Activated T-cell treated with anti-CD3 and anti-CD28 coated beads for 4 hours (primary cell): Measurements from ENCODE around the gene MYL10.

Experiments
- DNase-seq: peaks from one replicate; pipeline ENCODE4 v3.0.0-alpha.2; 2020

MYL10 gene

DNA sequence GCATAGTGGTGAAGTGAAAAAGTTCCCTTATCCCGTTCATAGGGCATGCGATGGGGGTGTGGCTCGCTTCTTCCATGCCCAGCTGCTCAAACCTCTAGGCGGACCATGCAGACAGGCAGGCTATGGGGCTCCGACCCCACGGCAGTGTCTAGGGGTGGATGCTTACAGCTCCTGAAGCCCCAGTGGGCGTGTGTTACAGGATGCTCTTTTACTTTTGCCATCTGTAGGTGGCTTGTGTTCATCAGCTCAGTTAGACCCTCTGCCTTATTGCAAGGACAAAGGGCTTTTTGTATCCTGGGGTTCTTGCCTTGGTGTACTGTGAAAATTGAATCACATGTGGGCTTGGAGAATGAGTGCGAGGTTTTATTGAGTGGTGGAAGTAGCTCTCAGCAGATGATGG, at the start of gene MYL10:
Gene MYL10 (minus strand): TSS at position 126 of the 400 bp plus-strand sequence. CDS start 178 bp downstream, outside the sequence.
- no peak for DNase-seq

DNA sequence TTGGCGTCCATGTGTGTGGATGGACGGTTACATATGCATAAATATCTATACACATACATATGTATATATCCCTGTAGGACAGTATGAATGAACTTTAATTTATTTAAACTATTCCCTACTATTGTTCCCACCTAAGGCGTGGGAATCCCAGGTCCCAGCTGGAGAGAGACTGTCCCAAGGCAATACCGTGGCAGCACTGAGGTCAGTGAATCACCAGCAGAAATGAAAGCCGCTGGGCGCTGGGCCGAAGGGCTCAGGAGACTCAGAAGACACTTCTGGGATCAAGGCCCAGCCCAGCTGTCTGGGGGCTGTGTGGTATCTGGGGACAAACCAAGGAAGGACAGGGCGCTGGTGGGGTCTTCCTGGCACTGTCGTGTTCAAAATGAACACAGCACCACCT, 49.6 kb upstream of the MYL10 start:
- no peak for DNase-seq

DNA sequence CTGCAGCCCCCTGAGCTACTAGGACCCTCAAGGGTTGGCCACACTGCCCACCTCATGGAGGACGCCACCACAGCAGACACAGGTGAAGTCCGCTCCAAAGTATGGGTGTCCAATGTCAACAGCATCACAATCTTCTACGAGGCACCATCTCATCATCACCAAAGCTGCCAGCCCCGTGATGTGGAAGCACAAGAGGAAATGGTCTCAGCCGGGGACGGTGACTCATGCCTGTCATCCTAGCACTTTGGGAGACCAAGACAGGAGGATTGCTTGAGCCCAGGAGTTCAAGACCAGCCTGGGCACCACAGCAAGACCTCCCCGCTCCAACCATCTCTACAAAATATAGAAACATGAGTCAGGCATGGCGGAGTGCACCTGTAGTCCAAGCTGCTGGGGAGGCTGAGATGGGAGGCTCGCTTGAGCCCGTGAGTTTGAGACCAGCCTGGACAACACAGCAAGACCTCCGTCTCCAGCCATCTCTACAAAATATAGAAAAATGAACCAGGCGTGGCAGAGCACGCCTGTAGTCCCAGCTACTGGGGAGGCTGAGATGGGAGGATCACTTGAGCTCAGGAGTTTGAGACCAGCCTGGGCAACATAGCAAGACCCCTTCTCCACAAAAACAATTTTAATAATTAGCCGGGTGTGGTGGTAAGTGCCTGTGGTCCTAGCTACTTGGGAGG, 48.8 kb upstream of the MYL10 start:
- DNase-seq: no peak

DNA sequence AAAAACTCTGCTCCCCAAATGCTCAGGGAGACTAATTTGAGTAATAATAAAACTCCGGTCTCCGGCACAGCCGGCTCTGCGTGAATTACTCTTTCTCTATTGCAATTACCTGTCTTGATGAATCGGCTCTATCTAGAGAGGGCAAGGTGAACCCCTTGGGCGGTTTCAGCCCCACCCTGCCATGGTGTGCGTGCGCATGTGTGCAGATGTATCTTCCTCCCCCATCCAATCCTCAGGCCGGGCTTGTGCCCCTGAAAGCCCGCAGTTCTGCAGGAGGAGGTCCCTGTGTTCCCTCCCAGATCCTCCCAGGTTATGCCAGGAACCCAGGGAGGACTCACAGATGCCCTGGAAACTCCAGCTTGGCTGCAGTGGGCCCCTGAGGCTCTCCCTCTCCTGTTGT, 48.3 kb upstream of the MYL10 start:
- DNase-seq: no peak

DNA sequence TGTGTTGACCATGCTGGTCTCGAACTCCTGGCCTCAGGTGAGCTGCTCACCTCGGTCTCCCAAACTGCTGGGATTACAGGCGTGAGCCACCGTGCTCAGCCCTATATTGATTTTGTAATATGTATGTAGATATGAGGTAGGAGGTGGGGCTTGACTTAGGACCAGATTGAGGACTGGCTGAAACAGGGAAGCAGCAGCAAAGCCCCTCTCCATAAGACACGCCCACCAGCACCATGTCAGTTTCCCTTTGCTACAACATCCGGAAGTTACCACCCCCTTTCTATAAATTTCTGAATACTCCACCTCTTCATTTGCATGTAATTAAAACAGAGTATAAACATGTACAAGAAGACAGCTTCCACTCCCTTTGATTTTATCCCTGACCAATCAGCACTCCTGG, 47.9 kb upstream of the MYL10 start:
- DNase-seq: no peak

DNA sequence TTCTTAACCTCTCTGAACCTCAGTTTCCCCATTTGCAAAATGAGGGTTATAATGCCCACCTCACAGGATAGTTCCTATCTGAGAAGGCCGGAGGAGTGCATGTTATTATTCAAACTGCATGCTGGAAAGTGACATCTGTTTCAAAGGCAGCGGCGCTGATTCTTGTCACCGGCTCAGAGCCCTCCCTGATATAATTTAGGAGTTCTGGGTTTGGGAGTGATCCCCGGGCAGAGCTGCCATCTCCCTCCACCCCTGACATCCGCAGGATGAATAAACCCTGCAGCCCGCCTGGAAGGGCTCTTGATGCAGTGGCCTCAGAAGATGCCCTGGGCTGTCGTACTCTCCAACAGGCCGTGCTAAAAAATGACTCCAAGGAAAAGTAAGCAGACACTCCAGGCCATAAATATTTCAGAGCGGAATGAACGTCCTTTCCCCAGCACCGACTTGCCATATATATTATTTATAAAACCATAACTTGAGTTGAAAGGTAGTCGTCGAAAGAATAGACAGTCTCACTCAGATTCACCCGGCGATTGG, 47.0 kb upstream of the MYL10 start:
- DNase-seq: no peak

DNA sequence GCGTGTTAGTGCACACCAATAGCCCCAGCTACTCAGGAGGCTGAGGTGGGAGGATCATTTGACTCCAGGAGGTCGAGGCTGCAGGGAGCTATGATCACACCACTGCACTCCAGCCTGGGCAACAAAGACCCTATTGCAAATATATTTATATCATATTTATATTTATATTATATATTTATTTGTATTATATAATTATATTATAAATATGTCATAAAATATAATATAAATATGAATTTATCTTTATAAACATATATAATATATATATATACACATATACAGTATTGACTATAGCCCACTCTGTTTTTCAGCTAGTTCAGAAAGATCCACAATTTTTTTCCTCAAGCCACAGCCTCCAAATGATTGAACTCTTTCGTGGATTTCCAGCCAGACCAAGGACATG, 45.3 kb upstream of the MYL10 start:
- no peak for DNase-seq

DNA sequence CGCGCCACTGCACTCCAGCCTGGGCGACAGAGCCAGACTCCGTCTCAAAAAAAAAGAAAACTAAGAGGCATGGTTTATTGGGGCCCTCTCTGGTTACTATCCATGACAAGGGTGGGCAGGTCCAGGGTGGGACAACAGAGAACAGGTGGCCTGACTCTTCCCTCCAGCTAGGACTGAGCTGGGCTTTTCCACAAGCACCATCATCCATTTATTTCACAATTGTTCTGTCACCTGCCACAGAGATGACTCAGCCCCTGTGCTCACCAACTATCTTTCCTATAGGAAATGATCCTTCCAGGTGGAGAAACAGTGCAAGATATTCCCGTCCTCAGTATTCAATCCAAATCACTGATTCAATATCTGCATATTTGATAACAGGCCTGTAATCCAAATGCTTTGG, 44.9 kb upstream of the MYL10 start:
- no peak for DNase-seq

DNA sequence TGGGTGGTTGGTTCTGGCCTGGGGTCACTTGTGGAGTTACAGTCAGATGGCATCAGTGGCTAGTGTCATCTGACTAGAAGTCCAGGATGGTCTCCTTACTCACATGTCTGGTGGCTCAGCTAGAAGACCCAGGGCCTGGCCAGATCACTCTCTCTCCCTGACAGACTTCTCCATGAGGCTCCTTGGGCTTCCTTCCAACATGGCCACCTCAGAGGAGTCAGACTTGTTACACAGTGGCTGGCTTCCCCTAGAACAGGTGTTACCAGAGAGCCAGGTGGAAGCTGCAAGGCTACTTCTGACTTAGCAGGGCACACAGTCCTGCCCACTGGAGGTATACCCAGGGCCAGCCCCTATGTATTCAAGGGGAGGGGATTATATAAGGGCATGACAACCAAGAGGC, 44.2 kb upstream of the MYL10 start:
- DNase-seq: no peak

DNA sequence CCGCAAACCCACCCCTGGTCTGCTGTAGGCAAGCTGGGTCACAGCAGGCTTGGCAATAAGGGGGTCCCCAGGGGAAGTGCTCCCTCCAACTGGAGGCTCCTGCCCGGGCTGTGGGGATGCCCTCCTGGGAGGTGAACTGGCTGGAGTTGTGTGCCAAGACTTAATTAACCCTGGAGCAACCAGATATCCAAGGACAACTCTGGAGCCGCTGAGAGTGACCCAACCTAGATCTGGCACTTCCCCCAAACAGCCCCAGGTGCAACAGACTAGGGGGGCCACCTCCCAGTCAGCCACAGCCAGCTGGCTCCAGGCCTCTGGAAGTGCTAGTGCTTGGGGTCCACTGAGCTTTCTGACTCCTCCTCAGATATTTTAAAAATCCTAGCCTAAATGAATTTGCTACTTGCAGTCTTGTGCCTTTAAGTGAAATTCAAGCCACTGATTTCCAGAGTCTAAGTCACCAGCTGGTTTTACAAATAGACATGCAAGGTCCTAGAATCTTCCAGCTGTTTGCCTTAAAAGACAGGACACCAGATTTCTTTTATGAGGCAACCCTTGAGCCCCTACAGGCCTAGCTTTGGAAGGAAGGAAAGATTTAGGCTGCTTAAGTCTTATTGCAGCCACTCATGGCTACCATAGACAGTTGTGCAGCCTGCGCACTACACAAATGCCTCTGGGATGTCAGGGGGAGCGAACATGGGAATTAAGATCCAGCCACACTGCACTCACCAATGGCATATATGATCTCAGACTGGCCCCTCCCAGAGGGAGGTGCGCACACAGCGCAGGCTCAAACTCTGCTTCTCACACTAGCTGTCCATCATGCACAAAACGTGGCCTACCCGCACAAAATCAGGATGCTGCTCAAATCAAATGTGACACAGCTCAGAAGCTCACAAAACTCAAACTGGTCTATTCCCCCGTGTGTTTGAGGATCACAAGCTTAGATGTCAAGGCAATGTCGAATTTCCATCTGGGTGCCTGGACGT, 42.6 kb upstream of the MYL10 start:
- DNase-seq: no peak

DNA sequence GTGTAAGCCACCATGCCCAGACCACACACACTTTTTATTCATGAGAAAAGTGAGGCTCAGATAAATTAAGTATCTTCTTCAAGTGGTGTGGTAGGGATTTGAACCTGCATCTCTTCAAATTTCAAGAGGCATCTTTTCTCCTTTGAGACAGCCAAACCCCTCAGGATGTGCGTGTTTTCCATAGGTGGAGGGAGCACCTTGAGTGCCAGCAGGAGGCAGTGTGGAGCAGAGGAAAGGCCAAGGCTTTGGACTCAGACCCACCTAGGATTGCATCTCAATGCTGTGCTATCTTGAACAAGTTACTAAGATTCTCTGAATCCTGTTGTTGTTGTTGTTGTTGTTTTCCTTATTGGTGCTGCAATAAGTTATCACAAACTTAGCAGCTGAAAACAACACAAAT, 40.2 kb upstream of the MYL10 start:
- no peak for DNase-seq

DNA sequence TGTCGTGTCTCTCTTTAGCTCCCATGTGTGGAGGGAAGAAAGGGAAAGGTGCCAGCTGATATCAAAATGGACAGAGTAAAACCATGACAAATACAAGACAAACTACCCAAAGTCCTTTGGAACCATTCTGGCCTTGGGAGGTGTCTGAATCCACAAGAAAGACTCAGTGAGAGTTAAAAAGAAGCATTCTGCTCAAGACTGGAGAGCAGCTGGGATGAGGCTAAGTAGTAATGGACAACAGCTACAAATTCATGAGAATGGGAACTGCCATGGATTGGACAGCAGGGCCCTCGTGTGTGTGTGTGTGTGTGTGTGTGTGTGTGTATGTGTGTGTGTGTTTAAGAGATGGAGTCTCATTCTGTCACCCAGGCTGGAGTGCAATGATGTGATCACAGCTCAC, 39.6 kb upstream of the MYL10 start:
- DNase-seq: no peak

DNA sequence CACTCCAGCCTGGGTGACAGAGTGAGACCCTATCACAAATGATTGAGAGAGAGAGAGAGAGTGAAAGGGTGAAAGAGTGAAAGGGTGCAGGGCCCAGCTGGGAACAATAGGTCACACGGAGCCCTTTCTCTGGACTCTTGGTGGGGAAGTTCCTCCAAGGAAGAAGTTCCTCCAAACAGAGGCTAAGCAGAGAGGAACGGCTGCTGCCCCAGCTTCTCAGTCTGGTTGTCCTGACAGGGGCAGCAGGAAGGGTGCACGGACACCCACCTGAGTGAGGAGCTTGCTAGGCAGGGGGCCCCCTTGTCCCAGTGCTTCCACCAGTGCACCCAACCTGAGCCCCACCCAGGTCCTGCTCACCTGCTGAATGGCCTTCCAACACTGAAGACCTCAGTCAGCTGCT, 38.8 kb upstream of the MYL10 start:
- DNase-seq: no peak

DNA sequence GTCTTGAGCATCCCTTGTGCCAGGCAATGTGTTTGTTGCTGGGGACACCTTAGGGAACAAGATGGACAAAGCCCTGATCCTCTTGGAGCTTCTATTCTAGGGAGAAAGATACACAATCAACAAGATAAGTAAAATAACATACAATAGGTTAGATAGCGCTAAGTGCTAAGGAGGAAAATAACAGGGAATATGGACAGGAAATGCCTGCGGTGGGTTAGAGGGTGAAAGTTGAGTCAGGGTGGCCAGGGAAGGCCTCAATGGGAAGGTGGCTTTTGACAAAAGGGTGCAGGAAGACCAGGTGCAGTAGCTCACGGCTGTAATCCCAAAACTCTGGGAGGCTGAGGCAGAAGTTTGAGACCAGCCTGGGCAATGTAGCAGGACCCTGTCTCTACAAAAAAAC, 38.3 kb upstream of the MYL10 start:
- DNase-seq: no peak

DNA sequence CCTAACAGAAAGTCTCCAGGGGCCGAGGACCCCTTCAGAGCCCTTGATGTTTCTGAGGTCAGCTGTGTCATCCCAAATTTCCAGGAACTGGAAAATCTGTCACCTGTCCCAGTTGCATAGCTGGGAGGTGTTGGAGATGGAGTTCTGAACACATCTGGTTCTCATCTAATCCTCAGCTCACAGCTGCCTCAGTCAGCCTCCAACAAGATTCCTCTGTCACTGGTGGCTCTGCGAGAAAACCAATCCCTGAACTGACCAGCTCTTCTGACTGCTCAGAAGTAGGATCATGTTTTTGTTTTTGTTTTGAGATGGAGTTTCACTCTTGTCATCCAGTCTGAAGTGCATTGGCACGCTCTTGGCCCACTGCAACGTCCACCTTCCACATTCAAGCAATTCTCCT, 37.6 kb upstream of the MYL10 start:
- DNase-seq: no peak

DNA sequence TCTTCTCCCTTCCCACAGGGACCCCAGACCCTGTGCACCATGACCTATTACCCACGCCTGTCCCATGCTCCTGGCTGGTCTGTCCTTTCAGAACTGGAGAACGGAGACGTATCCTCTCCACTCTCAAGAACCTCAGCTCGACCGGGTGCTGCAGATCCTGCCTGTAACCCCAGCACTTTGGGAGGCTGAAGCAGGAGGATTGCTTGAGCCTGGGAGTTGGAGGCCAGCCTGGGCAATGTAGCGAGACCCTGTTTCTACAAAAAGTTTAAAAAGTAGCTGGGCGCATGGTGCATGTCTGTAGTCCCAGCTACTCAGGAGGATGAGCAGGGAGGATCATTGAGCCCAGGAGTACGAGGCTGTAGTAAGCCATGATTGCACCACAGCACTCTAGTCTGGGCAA, 37.2 kb upstream of the MYL10 start:
- DNase-seq: no peak

DNA sequence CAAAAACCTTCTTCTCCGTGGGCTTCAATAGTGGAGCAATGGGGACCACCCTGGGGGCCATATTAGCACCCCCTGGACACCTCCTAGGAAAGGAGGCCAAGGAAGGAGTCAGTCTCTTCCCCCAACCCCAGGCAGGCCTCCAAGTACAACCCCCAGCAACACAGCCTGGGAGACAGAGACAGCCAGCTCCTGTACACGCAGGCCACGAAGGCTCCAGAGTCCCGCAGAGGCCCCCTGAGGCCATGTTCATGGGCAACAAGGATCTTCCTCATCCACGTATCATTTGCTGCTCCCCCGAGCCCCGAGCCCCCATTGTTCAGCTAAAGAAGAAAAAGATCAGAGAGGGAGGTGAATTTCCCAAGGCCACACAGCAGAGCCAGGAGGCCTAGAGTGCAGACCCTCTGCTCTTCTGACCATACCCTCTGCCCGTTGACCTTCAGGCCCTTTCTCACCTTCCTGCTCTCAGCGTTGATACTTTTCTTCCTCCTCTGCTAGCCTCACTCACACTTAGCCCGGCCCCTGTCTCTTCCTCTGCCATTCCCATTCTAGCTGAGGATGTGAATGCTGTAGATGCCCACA, 35.9 kb upstream of the MYL10 start:
- DNase-seq: no peak

DNA sequence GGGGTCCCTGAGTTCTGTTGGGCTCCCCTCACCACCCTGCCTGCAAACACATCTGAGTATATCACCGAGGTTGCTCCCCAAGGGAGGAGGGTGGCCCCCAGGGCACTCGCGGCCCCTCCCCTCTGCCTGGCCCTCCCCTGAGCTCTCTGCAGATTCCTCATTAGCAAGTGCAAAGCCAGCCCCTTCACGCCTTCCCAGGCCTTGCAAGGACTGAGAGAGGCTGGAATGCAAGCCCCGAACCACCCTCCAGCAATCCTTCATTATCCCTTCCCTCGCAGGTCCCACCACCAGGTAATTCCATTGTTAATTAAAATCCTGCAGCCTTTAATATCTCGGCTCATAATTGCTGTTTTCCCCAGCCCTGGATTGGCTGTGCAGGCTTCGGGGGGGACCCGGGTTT, 35.3 kb upstream of the MYL10 start:
- no peak for DNase-seq

DNA sequence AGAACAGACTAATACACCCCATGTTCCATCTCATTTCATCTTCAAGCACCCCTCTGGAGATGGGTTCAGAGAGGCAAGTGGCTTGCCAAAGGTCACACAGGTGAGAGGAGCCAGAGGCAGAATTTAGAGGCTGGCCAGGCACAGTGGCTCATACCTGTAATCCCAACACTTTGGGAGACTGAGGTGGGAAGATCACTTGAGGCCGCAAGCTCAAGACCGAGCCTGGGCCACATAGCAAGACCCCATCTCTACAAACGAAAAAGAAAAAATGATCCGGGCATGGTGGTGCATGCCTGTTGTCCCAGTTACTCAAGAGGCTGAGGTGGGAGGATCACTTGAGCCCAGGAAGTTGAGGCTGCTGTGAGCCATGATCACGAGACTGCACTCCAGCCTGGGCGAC, 34.7 kb upstream of the MYL10 start:
- DNase-seq: no peak

DNA sequence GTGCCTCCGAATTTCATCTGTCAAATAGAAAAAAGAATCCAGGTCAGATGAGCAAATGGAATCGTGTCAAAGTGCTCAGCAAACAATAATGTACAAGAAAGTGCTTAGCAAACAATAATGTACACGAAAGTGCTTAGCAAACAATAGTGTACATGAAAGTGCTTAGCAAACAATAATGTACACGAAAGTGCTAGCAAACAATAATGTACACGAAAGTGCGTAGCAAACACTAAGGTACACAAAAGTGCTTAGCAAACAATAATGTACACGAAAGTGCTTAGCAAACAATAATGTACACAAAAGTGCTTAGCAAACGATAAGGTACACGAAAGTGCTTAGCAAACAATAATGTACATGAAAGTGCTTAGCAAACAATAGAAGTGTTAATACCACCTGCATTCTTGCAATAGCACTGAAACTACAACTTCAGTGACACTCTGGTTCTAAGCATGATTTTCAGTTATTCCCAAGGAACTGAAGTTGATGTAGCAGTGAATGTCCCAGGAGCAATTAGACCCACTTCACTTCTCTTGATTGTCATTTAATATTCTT, 33.4 kb upstream of the MYL10 start:
- no peak for DNase-seq

DNA sequence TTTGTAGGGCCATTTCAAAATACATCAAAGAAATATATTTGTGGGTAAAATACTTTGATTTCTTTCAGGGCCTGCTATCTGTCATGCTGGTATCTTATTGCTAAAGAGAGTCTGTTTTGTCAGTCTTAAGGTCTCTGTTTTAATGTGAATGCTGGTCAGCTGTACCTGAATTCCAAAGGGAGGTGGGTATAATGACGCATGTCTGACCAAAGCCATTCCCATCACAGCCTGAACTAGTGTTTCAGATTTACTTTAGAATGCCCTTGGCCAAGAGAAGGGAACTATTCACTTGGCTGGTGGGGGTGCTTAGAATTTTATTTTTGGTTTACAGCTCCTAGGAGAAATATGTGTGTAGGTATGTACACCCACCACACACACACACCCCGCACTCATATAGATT, 30.6 kb upstream of the MYL10 start:
- no peak for DNase-seq

DNA sequence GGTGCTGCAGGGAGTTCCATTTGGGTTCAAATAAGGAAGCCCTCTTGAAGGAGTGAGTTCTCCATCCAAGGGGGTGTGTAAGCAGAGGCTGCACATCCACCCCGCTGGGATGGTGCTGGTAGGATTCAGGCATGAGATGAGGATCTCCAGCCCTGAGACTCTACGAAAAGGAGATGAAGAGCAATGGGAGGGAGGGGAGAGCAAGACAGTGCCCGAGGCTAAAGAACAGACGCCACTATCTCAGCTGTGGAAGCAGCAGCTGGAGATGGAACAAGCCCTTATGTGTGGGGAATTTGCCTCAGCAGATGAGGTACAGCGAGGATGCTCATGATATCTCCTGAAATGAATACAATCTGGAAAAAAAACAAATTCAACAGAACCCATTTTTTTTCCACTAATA, 28.1 kb upstream of the MYL10 start:
- DNase-seq: no peak

DNA sequence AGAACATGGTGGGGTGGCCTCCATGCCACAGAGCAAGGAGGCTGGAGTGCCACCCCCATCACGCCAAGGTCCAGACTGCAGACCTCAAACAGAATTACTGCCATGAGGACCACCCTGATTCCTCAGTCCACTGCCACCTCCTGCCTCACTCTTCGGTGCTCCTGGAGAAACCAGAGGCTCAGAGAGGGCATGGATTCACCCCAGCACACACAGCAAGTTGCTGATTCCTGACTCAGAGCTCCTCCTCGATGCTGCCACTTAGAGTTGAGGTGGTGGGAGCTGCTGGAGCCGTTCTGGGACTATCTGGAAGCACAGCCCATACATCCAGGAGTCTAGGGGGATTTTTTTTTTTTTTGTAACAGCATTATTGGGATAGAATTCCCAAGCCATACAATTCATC, 22.0 kb upstream of the MYL10 start:
- DNase-seq: no peak
